Amniotic epithelial cell (primary cell): ENCODE data around the gene FEZF1.

Experiments used
- DNase-seq: peaks from one replicate; pipeline ENCODE4 v3.0.0-alpha.2; 2010; ENCODE audit warnings: low read depth

FEZF1 gene

DNA sequence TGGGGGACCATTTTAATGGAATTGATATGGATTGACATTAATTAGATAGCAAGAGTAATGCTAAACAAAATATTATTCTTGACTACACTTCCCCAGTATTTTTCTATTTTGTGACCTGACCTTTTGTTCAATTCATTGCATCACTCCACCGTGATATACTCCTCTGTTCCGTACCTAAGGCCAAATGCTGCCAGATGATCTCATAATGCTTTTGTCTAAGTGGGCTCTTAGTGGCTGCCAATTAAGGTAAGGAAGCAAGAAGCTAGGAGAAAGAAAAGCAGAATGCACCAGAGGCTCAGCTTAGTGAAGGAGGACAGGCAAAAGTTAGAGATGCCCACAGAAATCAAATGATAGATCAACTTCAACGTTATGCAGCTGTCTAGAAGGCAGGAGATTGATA lies 36.4 kb downstream of the FEZF1 start:
- no peak for DNase-seq

DNA sequence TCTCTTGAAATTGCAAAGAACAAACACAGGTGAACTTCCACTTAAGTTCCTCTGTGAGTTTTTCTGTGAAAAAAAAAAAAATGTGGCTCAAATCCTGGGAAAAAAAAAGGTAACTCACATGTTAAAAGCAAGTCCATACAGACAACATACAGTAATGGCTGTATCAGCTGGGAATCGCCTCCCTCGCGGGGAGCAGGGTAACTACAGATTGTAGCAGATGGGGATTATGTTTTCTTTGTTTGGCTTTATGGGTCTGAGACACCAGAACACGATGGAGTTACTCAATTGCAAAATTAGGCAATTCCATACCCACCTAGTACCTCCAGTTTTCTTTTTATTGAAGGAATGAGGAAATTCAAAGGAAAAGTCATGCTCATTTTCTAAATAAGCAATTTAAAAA lies 42.3 kb downstream of the FEZF1 start:
- DNase-seq = no peak

DNA sequence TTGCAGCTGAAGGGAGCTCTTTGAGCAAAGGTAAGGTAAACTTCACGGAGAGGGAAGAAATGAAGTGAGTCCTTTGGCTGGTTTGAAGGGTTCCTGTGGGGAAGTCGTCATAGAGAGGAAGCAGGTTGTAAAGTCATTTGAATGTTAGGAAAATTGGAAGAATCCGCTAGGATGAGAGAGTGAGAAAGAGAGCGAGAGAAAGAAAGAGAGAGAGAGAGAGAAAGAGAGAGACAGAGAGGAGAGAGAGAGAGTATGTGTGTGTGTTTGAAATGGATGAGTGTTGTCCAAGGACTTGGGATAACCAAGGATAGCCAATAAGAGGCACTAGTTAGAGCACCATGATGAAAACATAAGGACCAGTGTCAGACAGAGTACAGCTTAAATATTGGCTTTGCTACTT lies 43.1 kb downstream of the FEZF1 start:
- no peak for DNase-seq

DNA sequence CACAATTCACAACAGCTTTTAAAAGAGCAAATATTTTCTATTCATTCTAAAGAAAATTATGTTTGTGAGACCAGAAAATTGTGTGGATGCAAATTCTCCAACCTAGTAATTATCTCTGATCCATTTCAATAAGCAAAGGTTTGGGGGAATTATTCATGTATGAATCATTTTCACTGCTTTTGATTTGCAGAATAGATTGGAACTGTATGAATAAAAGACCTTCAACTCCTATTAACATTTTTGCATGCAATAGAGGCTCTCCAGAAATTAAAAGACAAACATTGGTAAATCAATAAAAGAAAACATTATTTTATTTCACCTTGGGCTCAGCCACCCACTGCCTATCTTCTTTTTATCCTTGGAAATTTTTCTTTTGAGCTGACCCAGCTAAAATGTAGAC lies 43.5 kb downstream of the FEZF1 start:
- no peak for DNase-seq

DNA sequence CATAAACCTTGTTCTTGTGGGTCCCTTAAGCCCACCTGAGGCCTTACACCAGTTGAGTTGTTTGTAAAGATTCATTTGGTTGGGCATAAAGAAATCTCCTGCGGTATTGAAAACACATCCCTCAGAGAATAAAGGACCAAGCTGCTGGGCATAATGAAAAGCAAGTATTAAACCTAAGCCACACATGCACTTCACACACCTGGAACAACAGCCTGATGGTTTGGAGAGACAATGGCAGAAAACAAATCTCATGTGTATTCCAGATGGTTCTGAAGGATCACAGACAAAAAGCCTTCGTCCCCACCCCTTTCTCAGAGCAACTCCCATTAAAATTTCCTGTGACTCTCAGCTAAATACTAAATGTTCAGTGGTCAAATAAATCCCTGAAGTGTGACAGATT lies 44.2 kb downstream of the FEZF1 start:
- DNase-seq = no peak

DNA sequence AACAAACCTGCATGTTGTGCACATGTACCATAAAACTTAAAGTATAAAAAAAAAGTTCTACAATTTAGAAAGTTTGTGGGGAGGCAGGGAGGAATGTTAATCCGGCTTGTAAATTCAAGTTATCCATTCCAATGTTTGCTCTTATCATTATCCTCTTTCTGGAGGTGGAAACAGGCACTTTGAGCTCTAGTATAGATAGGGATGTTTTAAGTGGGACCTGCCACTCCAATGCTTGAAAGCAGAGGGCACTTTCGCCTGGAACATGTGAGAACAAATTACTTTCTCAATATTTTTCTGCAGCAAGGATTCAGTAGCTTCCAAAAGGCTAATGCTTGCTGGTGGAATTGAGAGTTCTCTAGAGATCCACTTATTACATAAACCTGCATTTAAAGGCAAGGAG lies 45.6 kb downstream of the FEZF1 start:
- no peak for DNase-seq

DNA sequence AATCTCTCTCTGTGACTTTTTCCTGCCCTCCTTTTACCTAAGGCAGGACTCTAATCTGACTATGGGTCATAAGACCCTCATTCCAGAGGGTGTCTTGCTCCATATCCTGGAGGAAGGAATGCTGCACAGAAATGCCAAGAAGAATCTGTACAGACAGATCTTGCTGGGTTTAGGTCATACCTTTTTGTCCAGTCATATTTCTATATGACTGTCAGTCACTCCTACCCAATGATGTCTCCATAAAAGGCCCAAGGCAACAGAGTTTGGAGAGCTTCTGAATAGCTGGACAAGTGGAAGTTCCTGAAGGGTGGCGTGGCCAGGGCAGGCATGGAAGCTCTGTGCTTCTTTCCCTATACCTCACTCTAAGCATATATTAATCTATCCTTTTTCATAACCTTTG lies 47.5 kb downstream of the FEZF1 start:
- DNase-seq = no peak

DNA sequence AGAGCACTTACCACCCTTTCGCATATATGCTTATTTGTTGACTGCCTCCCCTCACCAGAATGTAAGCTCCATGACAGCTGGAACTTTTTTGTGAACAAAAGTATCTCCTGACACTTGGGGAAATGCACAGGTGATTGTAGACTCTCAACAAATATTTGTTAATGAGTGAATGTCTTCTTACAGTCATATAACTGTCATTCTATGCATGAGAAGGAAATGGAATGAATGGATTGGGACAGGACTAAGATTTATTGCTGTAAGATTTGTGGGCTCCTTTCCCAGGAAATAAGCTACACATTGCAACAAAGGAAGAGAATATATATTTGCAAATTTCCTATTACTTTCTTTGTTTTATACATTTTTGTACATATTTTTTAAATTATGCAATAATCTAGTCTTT lies 48.5 kb downstream of the FEZF1 start:
- DNase-seq = no peak

DNA sequence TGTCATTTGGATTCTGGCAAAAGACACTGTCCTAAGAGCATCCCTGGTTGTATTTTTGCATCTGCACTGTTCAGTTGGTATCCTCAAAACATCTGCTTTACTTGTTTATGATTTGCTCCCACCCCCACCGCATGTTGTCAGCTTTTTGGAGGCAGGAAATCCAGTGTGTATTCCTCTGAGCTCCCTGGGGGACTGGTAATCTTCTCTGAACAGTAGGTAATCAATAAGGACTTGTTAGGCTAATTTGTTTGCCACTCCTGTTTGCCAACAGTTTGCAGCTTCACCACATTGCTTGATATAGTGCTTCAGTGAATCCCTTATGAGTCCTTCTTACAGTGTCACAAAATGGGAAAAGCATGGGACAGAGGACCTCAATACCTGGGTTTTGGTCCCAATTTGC lies 49.1 kb downstream of the FEZF1 start:
- DNase-seq = no peak
